GM20000 (cell line): ENCODE measurements around the gene CDH5.

ENCODE experiments used
- DNase-seq: peaks from one replicate; pipeline ENCODE4 v3.0.0; 2012; ENCODE audit warnings: low spot score
- CTCF ChIP-seq: IDR thresholded peaks from 2 replicates; pipeline ENCODE4 v1.5.1; 2012; ENCODE audit warnings: mild to moderate bottlenecking, control low read depth; ENCODE audit errors: extremely low read depth, missing control alignments

Gene CDH5

GRCh38 chr16:66425651-66426050 is 59.2 kb downstream of the CDH5 start:
- no peak for DNase-seq
- TF ChIP-seq CTCF: no peak

GRCh38 chr16:66426112-66427035 is 59.9 kb downstream of the CDH5 start:
- DNase-seq: no peak
- no peak for TF ChIP-seq CTCF

DNA sequence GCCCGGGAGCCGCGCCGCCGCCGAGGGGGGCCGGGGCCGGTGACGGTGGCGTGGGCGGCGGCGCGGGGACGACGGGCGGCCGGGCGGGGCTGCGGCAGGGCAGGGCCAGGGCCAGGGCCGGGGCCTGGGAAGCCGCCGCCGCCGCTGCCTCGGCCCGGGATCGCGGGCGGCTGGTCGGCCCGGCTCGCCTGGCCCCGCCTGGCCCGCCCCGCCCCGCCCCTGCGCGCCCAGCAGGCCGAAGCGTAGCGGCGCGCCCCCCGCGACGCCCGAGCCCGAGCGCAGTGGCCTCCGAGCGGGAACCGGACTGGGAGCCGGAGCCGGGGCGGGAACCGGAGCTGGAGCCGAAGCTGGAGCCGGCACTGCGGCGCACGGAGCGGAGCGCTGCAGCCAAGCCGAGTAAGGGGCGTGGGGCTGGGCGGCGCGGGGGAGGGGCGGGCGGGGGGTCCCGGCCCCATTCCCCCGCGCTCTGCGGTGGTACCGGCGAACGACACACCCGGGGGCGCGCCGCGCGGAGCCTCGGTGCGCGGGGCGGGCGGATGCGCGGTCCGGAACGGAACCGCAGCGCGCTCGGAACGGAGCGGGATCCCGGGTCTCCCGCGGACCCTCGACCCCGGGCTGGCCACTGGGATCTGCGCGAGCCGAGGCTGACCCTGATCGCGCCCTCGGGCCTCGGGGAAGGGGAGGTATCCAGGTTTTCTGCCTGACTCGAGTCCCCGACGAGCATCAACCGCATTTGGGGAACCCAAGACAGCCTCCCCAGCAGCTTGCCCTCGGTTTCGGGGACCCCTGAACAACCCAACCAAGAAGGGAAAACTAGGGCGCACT is 60.8 kb downstream of the CDH5 start, which contains the start of gene BEAN1:
TSS of gene BEAN1 (plus strand) at position 260 of the 825 bp plus-strand sequence. CDS start 10,382 bp downstream, outside the sequence.
- TF ChIP-seq CTCF: no peak
- peak; percentile 44 for DNase-seq

DNA sequence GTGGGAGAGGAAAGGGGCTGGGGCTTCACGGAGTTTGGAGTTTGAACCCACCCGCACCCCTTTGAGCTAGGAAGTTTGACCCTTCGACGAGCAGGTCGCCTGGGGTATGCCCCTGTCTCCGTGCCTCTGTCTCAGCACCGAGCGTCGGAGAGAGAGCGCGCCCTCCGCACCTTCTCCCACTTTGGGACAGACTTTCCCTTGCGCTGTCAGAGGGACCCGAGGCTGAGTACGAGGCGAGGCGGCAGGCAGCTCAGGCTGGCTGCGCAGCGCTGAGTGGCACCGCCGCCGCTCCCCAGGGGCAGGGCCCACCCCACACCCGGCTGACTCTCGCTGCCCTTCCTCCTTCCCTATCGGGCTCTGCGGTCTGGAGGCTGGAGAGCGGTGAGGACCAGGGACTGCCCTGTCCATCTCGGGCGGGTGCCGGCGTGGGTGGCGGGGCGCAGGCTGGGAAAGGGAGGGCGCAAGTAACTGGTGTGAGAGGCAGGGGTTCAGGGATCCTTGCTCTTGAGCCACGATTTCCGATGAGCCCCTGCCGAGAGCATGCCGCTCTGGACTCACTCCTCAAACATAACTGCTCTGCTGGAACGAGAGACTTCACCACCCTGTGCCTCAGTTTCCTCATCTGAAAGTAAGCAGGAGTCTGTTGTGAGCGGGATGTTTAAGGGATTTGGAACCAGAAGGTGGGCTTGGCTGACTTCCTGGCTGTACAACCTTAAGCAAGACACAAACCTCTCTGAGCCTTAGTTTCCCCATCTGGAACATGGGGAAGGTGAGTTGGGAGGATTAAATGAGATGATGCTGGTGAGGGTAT is 61.6 kb downstream of the CDH5 start:
- peak; percentile 38 for DNase-seq

DNA sequence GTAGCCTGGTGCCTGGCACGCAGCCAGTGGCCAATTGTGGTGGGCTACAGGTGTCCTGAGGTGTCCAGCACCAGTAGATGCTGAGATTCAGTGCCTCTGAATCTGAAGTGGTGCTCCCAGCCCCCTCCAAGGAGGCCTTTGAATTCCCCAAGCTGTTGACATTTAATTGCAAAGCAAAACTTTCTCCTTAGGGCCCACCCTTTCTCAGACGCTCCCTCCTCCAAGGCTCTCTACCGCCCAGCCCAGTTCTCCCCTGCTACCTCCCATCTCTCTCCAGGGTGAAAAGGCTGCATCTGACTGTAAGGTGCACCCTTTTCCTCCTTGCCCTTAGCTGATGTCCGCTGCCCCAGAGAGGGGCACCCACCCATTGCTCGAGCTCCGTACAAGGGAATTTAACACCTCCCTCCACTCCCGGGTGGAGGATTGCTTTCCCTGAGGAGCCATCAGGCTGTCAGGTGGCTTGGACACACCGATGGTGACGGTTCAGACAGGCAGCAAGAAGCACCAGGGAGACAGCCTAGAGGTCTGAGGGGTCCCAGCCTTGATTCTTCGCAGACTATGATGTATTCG is 62.3 kb downstream of the CDH5 start:
- DNase-seq: no peak
- TF ChIP-seq CTCF: no peak

More for the DNA sequence above, 61.6 kb downstream of the CDH5 start:
- no peak for TF ChIP-seq CTCF

- DNase-seq: no peak
- no peak for TF ChIP-seq CTCF
These were observed 62.9 kb downstream of the CDH5 start for GRCh38 chr16:66429290-66429962.
